ENCODE results near the gene RIMKLA.

DNA sequence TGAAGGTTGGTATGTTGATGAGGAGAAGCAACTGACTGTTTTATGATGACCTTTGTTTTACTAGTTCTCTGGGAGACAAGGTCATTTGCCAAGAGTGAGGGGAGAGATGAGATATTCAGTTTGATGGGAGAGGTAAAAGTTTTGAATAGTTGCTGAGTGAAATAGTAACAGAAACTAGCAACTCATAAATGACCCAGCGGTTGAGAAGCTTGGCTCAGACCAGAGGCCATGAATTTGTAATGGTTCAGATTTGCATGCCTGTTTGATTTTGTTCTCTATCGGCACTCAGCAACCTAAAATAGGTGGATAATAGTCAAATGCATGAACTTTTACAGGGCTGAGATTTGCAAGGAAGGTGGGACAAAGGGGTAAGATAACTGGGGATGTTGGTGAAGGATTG lies 89.1 kb downstream of the RIMKLA start:
- TF ChIP-seq, protein P1, sequence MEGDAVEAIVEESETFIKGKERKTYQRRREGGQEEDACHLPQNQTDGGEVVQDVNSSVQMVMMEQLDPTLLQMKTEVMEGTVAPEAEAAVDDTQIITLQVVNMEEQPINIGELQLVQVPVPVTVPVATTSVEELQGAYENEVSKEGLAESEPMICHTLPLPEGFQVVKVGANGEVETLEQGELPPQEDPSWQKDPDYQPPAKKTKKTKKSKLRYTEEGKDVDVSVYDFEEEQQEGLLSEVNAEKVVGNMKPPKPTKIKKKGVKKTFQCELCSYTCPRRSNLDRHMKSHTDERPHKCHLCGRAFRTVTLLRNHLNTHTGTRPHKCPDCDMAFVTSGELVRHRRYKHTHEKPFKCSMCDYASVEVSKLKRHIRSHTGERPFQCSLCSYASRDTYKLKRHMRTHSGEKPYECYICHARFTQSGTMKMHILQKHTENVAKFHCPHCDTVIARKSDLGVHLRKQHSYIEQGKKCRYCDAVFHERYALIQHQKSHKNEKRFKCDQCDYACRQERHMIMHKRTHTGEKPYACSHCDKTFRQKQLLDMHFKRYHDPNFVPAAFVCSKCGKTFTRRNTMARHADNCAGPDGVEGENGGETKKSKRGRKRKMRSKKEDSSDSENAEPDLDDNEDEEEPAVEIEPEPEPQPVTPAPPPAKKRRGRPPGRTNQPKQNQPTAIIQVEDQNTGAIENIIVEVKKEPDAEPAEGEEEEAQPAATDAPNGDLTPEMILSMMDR (IDR thresholded peaks at IDR 0.05): no peak
- TF ChIP-seq POLR2A (IDR thresholded peaks at IDR 0.05; ENCODE audit: low read depth): no peak
